Measurements from ENCODE around the gene TACSTD2.

DNA sequence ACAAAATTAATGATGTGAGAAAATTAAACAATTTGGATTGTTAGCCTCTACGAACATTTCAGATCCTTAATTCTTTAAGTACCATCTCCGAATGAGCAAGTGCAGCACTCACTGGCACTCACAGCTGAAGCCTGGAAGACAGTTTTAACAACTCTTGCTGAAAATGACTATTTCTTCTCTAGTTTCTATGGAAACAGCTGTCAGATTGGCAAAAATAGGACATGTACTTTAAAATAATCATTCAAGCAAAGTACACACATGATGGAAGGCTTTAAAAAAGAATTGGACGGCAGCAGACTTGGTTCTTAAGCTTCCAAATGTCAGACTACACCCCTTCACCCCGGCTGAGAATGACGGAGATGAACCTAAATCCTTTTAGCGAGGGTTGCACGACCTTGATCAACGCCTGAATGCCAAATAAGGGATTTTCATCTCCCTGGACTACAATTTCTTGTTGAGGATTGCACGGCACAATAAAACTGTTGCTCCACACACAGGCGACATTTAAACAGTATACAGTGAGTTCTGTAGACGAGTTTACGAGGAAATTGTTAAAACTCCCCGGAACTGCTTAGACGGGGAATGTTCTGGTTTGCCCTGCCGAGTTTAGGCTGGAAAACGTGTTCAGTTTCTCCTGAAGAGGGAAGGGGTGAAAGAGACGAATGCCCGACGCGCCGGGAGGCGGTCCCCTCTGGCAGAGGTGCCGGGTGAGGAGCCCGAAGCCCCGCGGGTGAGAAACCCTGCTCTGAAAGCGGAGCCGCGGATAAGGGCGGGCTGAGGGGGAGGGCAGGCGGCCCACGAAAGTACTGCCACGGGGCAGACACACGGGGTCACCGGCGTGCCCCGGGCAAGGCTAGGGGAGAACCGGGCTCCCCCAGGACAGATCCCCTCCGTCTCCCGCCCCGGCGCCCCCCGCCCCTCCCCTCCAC lies 31.2 kb downstream of the TACSTD2 start:
- TF ChIP-seq, protein P1, sequence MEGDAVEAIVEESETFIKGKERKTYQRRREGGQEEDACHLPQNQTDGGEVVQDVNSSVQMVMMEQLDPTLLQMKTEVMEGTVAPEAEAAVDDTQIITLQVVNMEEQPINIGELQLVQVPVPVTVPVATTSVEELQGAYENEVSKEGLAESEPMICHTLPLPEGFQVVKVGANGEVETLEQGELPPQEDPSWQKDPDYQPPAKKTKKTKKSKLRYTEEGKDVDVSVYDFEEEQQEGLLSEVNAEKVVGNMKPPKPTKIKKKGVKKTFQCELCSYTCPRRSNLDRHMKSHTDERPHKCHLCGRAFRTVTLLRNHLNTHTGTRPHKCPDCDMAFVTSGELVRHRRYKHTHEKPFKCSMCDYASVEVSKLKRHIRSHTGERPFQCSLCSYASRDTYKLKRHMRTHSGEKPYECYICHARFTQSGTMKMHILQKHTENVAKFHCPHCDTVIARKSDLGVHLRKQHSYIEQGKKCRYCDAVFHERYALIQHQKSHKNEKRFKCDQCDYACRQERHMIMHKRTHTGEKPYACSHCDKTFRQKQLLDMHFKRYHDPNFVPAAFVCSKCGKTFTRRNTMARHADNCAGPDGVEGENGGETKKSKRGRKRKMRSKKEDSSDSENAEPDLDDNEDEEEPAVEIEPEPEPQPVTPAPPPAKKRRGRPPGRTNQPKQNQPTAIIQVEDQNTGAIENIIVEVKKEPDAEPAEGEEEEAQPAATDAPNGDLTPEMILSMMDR (IDR thresholded peaks at IDR 0.05), result no peak
- TF ChIP-seq POLR2A (IDR thresholded peaks at IDR 0.05), result peak in 1 of 2 donors; percentile 26
